Measurements from ENCODE around the gene SMKR1.

DNA sequence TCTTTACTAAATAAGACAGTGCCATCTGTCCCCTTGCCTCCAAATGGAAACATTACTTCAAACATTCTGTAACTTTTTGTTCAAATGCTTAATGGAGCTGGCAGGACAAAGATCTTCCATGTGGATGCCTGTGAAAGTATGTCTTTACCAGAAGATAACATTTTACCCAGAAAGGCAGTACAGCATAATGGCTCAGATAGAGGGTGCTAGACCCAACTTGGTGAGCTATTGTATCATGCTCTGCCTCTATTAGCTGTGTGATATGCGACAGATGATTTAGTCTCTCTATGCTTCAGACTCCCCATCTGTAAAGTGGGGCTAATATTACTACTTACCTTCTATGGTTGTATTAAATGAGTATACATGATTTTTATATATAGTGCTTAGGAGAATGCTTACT, 8.8 kb upstream of the SMKR1 start:
- TF ChIP-seq, protein P1, sequence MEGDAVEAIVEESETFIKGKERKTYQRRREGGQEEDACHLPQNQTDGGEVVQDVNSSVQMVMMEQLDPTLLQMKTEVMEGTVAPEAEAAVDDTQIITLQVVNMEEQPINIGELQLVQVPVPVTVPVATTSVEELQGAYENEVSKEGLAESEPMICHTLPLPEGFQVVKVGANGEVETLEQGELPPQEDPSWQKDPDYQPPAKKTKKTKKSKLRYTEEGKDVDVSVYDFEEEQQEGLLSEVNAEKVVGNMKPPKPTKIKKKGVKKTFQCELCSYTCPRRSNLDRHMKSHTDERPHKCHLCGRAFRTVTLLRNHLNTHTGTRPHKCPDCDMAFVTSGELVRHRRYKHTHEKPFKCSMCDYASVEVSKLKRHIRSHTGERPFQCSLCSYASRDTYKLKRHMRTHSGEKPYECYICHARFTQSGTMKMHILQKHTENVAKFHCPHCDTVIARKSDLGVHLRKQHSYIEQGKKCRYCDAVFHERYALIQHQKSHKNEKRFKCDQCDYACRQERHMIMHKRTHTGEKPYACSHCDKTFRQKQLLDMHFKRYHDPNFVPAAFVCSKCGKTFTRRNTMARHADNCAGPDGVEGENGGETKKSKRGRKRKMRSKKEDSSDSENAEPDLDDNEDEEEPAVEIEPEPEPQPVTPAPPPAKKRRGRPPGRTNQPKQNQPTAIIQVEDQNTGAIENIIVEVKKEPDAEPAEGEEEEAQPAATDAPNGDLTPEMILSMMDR (IDR thresholded peaks at IDR 0.05) = no peak
- TF ChIP-seq POLR2A (IDR thresholded peaks at IDR 0.05) = no peak

All from lower leg skin (tissue), 3 donors.